Measurements from ENCODE around the gene ADCY10. TPM values are rescaled to one million over a fixed set of nuclear protein-coding genes. Genes with fewer than 3 reads are reported as not detected.

ADCY10 gene
- polyA plus RNA-seq, 1 donor from 2014 or later, result 0.09 TPM

DNA sequence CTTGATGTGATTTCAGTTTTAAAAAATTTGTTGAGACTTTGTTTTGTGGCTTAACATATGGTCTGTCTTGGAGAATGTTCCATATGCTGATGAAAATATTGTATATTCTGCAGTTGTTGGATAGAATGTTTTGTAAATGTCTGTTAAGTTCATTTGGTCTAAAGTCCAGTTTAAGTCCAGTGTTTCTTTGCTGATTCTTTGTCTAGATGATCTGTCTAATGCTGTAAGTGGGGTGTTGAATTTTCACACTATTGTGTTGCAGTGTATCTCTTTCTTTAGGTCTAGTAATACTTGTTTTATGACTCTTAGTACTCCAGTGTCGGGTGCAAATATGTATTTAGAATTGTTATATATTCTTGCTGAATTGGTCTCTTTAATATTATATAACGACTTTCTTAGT, 33.8 kb upstream of the ADCY10 start:
- no peak overlapping the region for H2AFZ ChIP-seq (ENCODE audit: low read depth, low read length)
- H3K9ac ChIP-seq (ENCODE audit: low read length), result no peak overlapping the region
- H3K9me2 ChIP-seq (ENCODE audit: insufficient read depth, low read length), result no peaks in the 10 kb centered on the region
- no peaks in the 10 kb centered on the region for H3K36me3 ChIP-seq (ENCODE audit: insufficient read depth, low read length)
- H4K20me1 ChIP-seq (ENCODE audit: insufficient read depth), result no peaks in the 10 kb centered on the region
- H3K4me3 ChIP-seq (ENCODE audit: low read length), result no peak overlapping the region
- no peaks in the 10 kb centered on the region for H3F3A ChIP-seq (ENCODE audit: insufficient read depth, low read length, poor library complexity, severe bottlenecking)
- H3K79me2 ChIP-seq (replicated peaks; ENCODE audit: insufficient read depth, low read length), result peaks cover 24% of the 10 kb centered on the region
- TF ChIP-seq POLR2AphosphoS5 (IDR thresholded peaks at IDR 0.05) (no peak), SMC3 (conservative IDR thresholded peaks at IDR 0.05; ENCODE audit: poor library complexity) (no peak), TAF1 (IDR thresholded peaks at IDR 0.05; ENCODE audit: low read depth) (no peak), EZH2 (IDR thresholded peaks at IDR 0.05; ENCODE audit: borderline replicate concordance, insufficient read depth, low read length, poor library complexity, severe bottlenecking) (no peak), RAD21 (conservative IDR thresholded peaks at IDR 0.05) (no peak), MXI1 (conservative IDR thresholded peaks at IDR 0.05; ENCODE audit: poor library complexity, severe bottlenecking) (no peak), EP300 (conservative IDR thresholded peaks at IDR 0.05; ENCODE audit: poor library complexity, severe bottlenecking) (no peak), CTCF (IDR thresholded peaks at IDR 0.05; ENCODE audit: poor library complexity, severe bottlenecking) (no peak)
- TF ChIP-seq, protein P1, sequence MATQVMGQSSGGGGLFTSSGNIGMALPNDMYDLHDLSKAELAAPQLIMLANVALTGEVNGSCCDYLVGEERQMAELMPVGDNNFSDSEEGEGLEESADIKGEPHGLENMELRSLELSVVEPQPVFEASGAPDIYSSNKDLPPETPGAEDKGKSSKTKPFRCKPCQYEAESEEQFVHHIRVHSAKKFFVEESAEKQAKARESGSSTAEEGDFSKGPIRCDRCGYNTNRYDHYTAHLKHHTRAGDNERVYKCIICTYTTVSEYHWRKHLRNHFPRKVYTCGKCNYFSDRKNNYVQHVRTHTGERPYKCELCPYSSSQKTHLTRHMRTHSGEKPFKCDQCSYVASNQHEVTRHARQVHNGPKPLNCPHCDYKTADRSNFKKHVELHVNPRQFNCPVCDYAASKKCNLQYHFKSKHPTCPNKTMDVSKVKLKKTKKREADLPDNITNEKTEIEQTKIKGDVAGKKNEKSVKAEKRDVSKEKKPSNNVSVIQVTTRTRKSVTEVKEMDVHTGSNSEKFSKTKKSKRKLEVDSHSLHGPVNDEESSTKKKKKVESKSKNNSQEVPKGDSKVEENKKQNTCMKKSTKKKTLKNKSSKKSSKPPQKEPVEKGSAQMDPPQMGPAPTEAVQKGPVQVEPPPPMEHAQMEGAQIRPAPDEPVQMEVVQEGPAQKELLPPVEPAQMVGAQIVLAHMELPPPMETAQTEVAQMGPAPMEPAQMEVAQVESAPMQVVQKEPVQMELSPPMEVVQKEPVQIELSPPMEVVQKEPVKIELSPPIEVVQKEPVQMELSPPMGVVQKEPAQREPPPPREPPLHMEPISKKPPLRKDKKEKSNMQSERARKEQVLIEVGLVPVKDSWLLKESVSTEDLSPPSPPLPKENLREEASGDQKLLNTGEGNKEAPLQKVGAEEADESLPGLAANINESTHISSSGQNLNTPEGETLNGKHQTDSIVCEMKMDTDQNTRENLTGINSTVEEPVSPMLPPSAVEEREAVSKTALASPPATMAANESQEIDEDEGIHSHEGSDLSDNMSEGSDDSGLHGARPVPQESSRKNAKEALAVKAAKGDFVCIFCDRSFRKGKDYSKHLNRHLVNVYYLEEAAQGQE (IDR thresholded peaks at IDR 0.05; ENCODE audit: borderline replicate concordance), result no peak
- no peaks in the 10 kb centered on the region for H3K27me3 ChIP-seq (ENCODE audit: insufficient read depth, low read depth, low read length)
- H3K9me3 ChIP-seq (ENCODE audit: low read length), result no peaks in the 10 kb centered on the region
- H3K27ac ChIP-seq (ENCODE audit: low read length), result no peak overlapping the region
- no peak overlapping the region for H3K4me2 ChIP-seq (ENCODE audit: low read length)

DNA sequence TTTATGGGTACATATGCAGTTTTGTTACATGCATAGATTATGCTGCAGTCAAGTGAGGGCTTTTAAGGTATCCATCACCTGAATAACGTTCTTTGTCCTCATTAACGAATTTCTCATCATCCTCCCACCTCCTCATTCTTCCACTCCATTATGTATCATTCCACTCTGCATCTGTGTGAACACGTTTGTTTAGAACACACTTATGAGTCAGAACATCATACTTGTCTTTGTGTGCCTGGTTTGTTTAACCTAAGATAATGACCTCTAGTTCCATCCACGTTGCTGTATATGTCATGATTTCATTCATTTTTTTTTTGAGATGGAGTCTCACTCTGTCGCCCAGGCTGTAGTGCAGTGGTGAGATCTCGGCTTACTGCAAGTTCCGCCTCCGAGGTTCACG, 29.6 kb upstream of the ADCY10 start:
- H3K4me2 ChIP-seq (ENCODE audit: low read length), result no peak overlapping the region
- no peak overlapping the region for H2AFZ ChIP-seq (ENCODE audit: low read depth, low read length)
- H3K9me2 ChIP-seq (ENCODE audit: insufficient read depth, low read length), result no peaks in the 10 kb centered on the region
- H3K4me3 ChIP-seq (ENCODE audit: low read length), result no peak overlapping the region
- H3K9me3 ChIP-seq (ENCODE audit: low read length), result no peaks in the 10 kb centered on the region
- no peak overlapping the region for H3K27ac ChIP-seq (ENCODE audit: low read length)
- no peaks in the 10 kb centered on the region for H4K20me1 ChIP-seq (ENCODE audit: insufficient read depth)
- no peaks in the 10 kb centered on the region for H3K36me3 ChIP-seq (ENCODE audit: insufficient read depth, low read length)
- H3K27me3 ChIP-seq (ENCODE audit: insufficient read depth, low read depth, low read length), result no peaks in the 10 kb centered on the region
- H3F3A ChIP-seq (ENCODE audit: insufficient read depth, low read length, poor library complexity, severe bottlenecking), result no peaks in the 10 kb centered on the region
- peaks cover 48% of the 10 kb centered on the region for H3K79me2 ChIP-seq (replicated peaks; ENCODE audit: insufficient read depth, low read length)
- H3K9ac ChIP-seq (ENCODE audit: low read length), result no peak overlapping the region
- TF ChIP-seq SMC3 (conservative IDR thresholded peaks at IDR 0.05; ENCODE audit: poor library complexity) (no peak), POLR2AphosphoS5 (IDR thresholded peaks at IDR 0.05) (no peak), EZH2 (IDR thresholded peaks at IDR 0.05; ENCODE audit: borderline replicate concordance, insufficient read depth, low read length, poor library complexity, severe bottlenecking) (no peak), MXI1 (conservative IDR thresholded peaks at IDR 0.05; ENCODE audit: poor library complexity, severe bottlenecking) (no peak), TAF1 (IDR thresholded peaks at IDR 0.05; ENCODE audit: low read depth) (no peak), RAD21 (conservative IDR thresholded peaks at IDR 0.05) (no peak), EP300 (conservative IDR thresholded peaks at IDR 0.05; ENCODE audit: poor library complexity, severe bottlenecking) (no peak), CTCF (IDR thresholded peaks at IDR 0.05; ENCODE audit: poor library complexity, severe bottlenecking) (no peak)
- TF ChIP-seq, protein P1 (IDR thresholded peaks at IDR 0.05; ENCODE audit: borderline replicate concordance), result no peak

Measured in neural cell (in vitro differentiated cells).